ENCODE results near the gene LMTK2. TPM values are rescaled to one million over a fixed set of nuclear protein-coding genes. Genes with fewer than 3 reads are reported as not detected.

The LMTK2 gene
- total RNA-seq, 2 experiments from 2014 or later, result 10.0 to 17.5 TPM

- H3K27ac ChIP-seq (ENCODE audit: low read depth, low read length, poor library complexity, severe bottlenecking), result no peak overlapping the region
- H3K4me3 ChIP-seq (ENCODE audit: low read depth, low read length, poor library complexity, severe bottlenecking), result no peak overlapping the region
- H3K9me2 ChIP-seq (ENCODE audit: insufficient read depth, low read length), result no peaks in the 10 kb centered on the region
- ChIA-PET CTCF (ENCODE audit: unreplicated experiment) (no interaction called here), POLR2A (interaction anchor here (1.0 to 1.3 kb wide), 2 partner anchors 12 to 19 kb away, joined by 3 read pairs; no protein-coding TSS in a partner anchor)
- peaks cover 24% of the 10 kb centered on the region for H3K36me3 ChIP-seq (ENCODE audit: insufficient read depth, low read length)
- H3K4me2 ChIP-seq (ENCODE audit: low read length), result no peak overlapping the region
- peaks cover 20% of the 10 kb centered on the region; the same call in 1 of the 2 replicates for H3K79me2 ChIP-seq (ENCODE audit: insufficient read depth, low read depth, low read length)
- no peak for DNase-seq (ENCODE audit: low spot score)
- no peak overlapping the region for H2AFZ ChIP-seq (ENCODE audit: low read length)
- TF ChIP-seq EZH2phosphoT487 (IDR thresholded peaks at IDR 0.05; ENCODE audit: borderline replicate concordance, low read depth, low read length) (no peak), CTCF (conservative IDR thresholded peaks at IDR 0.05; ENCODE audit: low read length) (no peak)
- intact Hi-C loops (cut with micrococcal nuclease; ENCODE audit: unreplicated experiment), result loop anchor here (5.0 kb wide), 1 partner anchor 1087 kb away; the partner anchor contains the start of gene SDHAF3
- H4K20me1 ChIP-seq (ENCODE audit: insufficient read depth, low read length), result peaks cover 20% of the 10 kb centered on the region
- no peaks in the 10 kb centered on the region for H3K9me3 ChIP-seq (ENCODE audit: low read length)
- H3K4me1 ChIP-seq (ENCODE audit: insufficient read depth, low read length, poor library complexity, severe bottlenecking), result peaks cover 48% of the 10 kb centered on the region
- no TSS peak for BruUV-seq (replicated peaks)
Observed at GRCh38 chr7:98204670-98205069, 98.0 kb downstream of the LMTK2 start.

- peaks cover 20% of the 10 kb centered on the region for H4K20me1 ChIP-seq (ENCODE audit: insufficient read depth, low read length)
- POLR2A ChIA-PET, result interaction anchor here (1.4 kb wide), 1 partner anchor 46 kb away, joined by 4 read pairs; no protein-coding TSS in a partner anchor
- no peak overlapping the region for H3K27ac ChIP-seq (ENCODE audit: low read depth, low read length, poor library complexity, severe bottlenecking)
- H2AFZ ChIP-seq (ENCODE audit: low read length), result no peak overlapping the region
- TF ChIP-seq CTCF (conservative IDR thresholded peaks at IDR 0.05; ENCODE audit: low read length) (no peak), EZH2phosphoT487 (IDR thresholded peaks at IDR 0.05; ENCODE audit: borderline replicate concordance, low read depth, low read length) (no peak)
- DNase-seq (ENCODE audit: low spot score), result no peak
- H3K4me2 ChIP-seq (ENCODE audit: low read length), result no peak overlapping the region
- H3K9me2 ChIP-seq (ENCODE audit: insufficient read depth, low read length), result no peaks in the 10 kb centered on the region
- peaks cover 42% of the 10 kb centered on the region for H3K4me1 ChIP-seq (ENCODE audit: insufficient read depth, low read length, poor library complexity, severe bottlenecking)
- CTCF ChIA-PET (ENCODE audit: unreplicated experiment), result no interaction called here
- H3K36me3 ChIP-seq (ENCODE audit: insufficient read depth, low read length), result peaks cover 24% of the 10 kb centered on the region
- BruUV-seq (replicated peaks), result no TSS peak
- no peaks in the 10 kb centered on the region for H3K9me3 ChIP-seq (ENCODE audit: low read length)
- H3K79me2 ChIP-seq (ENCODE audit: insufficient read depth, low read depth, low read length), result peaks cover 18% of the 10 kb centered on the region; the same call in 1 of the 2 replicates
- intact Hi-C loops (cut with micrococcal nuclease; ENCODE audit: unreplicated experiment), result no loop called here
- no peak overlapping the region for H3K4me3 ChIP-seq (ENCODE audit: low read depth, low read length, poor library complexity, severe bottlenecking)
Observed at GRCh38 chr7:98205162-98205845, 98.6 kb downstream of the LMTK2 start.

Data from OCI-LY7 (cell line).